Hepatocyte (in vitro differentiated cells): Measurements from ENCODE around the gene F11R.

Source experiments
- CTCF ChIP-seq: fragments of 200-600 bp; sonication (generic); IDR thresholded peaks from 2 replicates; pipeline ENCODE4 v1.5.1; 2016; ENCODE audit warnings: antibody characterized with exemption, mild to moderate bottlenecking; ENCODE audit not compliant: poor library complexity
- EZH2 ChIP-seq: fragments of 200-600 bp; sonication (generic); IDR thresholded peaks from 2 replicates; pipeline ENCODE4 v1.6.1; 2016; ENCODE audit warnings: antibody characterized with exemption, mild to moderate bottlenecking, borderline replicate concordance

DNA sequence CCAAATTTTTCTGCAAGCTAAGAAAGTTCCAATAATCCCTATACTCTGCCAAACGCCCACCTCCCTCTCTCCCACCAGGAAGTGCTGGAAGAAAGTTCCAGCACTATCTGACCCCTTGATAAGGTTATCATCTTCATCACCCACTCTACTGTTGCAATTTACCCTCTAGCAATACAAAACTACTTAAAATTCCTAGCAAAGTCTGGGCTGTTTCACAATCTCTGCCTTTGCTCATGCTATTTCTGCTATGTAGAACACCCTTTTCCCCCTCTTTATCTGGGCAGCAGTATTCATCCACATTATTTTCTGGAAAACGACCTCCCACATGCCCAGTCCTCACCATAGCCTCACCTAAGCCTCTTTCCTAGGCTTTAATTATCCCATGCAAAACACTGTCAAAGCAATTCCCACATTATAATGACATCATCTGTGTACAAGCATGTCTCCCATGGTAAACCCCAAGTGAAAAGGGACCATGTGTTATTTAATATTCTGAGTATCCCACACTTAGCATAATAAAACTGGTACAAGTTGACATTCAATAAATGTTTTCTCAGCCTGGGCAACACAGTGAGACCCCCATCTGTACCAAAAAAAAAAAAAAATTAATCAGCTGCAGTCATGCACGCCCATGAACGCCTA, 12.0 kb downstream of the F11R start:
- TF ChIP-seq CTCF (no peak), EZH2 (no peak)
